ENCODE measurements around the gene STRIP1. TPM values are rescaled to one million over a fixed set of nuclear protein-coding genes. Genes with fewer than 3 reads are reported as not detected.

Gene STRIP1
- total and polyA plus RNA-seq, 2 donors from 2014 or later = 9.5 to 31.1 TPM

GRCh38 chr1:110033421-110033820, 1.0 kb upstream of the STRIP1 start:
- DNase-seq (no peak), FAIRE-seq (no peak)
- H3K27ac ChIP-seq (ENCODE audit: low read depth in 2 of 2, low read length in 2 of 2) = no peak overlapping the region
- H3K4me1 ChIP-seq (ENCODE audit: control insufficient read depth in 2 of 3, insufficient read depth in 2 of 3, low read depth in 1 of 3, low read length in 3 of 3) = peaks cover 0 to 6% (median 6%) of the 10 kb centered on the region in 3 donors
- no peaks in the 10 kb centered on the region for H3K27me3 ChIP-seq (ENCODE audit: control insufficient read depth, insufficient read depth, low read length)
- peak overlapping the region in 1 of 3 donors; percentile 70 for H3K4me3 ChIP-seq (ENCODE audit: low read length in 3 of 3)
- peaks cover 3 to 4% (median 4%) of the 10 kb centered on the region in 3 donors for H3K36me3 ChIP-seq (ENCODE audit: control insufficient read depth in 2 of 3, insufficient read depth in 3 of 3, low read length in 3 of 3)
- no peak overlapping the region for H3K9ac ChIP-seq (ENCODE audit: low read length in 3 of 3)
- intact Hi-C loops (cut with DNase I) = no loop called here
- TF ChIP-seq CTCF (IDR thresholded peaks at IDR 0.05; ENCODE audit: borderline replicate concordance, extremely low read depth, insufficient read depth) = no peak
- no peaks in the 10 kb centered on the region for H3K9me3 ChIP-seq (ENCODE audit: control insufficient read depth in 2 of 3, insufficient read depth in 1 of 3, low read length in 3 of 3)

DNA sequence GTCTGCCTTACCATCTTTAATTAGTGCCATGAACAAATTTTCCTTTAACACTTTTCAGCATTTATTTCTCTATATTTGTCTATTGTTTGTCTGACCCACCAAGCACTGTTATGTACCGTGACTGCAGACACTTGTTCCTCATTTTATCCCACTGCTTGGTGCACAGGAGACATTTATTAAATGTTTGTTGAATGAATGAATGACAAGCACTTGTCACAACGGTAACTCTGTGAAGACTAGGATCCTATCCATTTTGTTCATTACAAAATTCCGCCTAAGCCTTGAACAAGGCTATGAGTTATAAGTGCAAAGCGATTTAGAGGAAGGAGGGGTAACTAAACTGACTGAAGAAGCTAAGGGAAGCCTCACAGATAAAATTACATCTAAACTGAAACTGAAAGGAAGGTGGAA, 379 bp upstream of the STRIP1 start:
- peaks cover 0 to 6% (median 6%) of the 10 kb centered on the region in 3 donors for H3K4me1 ChIP-seq (ENCODE audit: control insufficient read depth in 2 of 3, insufficient read depth in 2 of 3, low read depth in 1 of 3, low read length in 3 of 3)
- peak overlapping the region in 2 of 3 donors; percentile 19 to 56 for H3K9ac ChIP-seq (ENCODE audit: low read length in 3 of 3)
- H3K27ac ChIP-seq (ENCODE audit: low read depth in 2 of 2, low read length in 2 of 2) = peak overlapping the region in 1 of 2 donors; percentile 35
- no peaks in the 10 kb centered on the region for H3K9me3 ChIP-seq (ENCODE audit: control insufficient read depth in 2 of 3, insufficient read depth in 1 of 3, low read length in 3 of 3)
- H3K36me3 ChIP-seq (ENCODE audit: control insufficient read depth in 2 of 3, insufficient read depth in 3 of 3, low read length in 3 of 3) = peaks cover 8 to 11% (median 10%) of the 10 kb centered on the region in 3 donors
- intact Hi-C loops (cut with DNase I) = no loop called here
- no peak for FAIRE-seq
- H3K27me3 ChIP-seq (ENCODE audit: control insufficient read depth, insufficient read depth, low read length) = no peaks in the 10 kb centered on the region
- H3K4me3 ChIP-seq (ENCODE audit: low read length in 3 of 3) = peak overlapping the region; percentile 61 to 74 (median 70)
- TF ChIP-seq CTCF (IDR thresholded peaks at IDR 0.05; ENCODE audit: borderline replicate concordance, extremely low read depth, insufficient read depth) = no peak
- DNase-seq = no peak

DNA sequence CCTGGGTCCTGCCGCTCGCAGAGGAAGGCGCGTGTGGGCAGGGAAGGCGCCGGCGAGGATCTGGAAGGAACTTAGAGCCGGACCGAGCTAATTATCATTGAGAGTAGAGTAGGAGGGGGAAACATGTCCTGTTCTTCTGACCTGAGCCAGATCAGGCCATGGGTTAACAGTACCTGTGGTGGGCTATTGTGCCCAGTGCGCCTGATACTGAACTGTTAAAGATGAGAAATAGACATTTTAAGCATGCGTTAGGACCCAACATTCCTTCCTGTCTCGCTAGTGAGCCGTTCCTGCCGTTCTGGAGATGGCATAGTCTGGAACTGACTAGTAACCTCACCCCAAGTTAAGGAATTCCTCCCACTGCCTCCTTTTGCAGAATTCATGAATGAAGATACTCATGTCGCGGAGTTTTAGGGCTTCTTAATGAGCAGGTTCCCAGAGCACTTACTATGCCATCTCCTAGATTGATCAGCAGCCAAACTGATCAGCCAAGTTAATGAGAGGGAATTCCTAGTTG, 870 bp downstream of the STRIP1 start:
- no peak for TF ChIP-seq CTCF (IDR thresholded peaks at IDR 0.05; ENCODE audit: borderline replicate concordance, extremely low read depth, insufficient read depth)
- Histone ChIP-seq H3K27me3 (ENCODE audit: control insufficient read depth, insufficient read depth, low read length) (no peaks in the 10 kb centered on the region), H3K9me3 (ENCODE audit: control insufficient read depth in 2 of 3, insufficient read depth in 1 of 3, low read length in 3 of 3) (no peaks in the 10 kb centered on the region), H3K4me3 (ENCODE audit: low read length in 3 of 3) (peak overlapping the region; percentile 61 to 88 (median 68)), H3K36me3 (ENCODE audit: control insufficient read depth in 2 of 3, insufficient read depth in 3 of 3, low read length in 3 of 3) (peaks cover 9 to 23% (median 18%) of the 10 kb centered on the region in 3 donors), H3K27ac (ENCODE audit: low read depth in 2 of 2, low read length in 2 of 2) (peak overlapping the region in 1 of 2 donors; percentile 78), H3K9ac (ENCODE audit: low read length in 3 of 3) (peak overlapping the region; percentile 34 to 81 (median 40)), H3K4me1 (ENCODE audit: control insufficient read depth in 2 of 3, insufficient read depth in 2 of 3, low read depth in 1 of 3, low read length in 3 of 3) (peaks cover 0 to 6% (median 6%) of the 10 kb centered on the region in 3 donors)
- peak in 2 of 5 donors; percentile 40 to 44 for DNase-seq
- intact Hi-C loops (cut with DNase I) = no loop called here
- no peak for FAIRE-seq
